Measurements from ENCODE around the gene MAG. TPM values are rescaled to one million over a fixed set of nuclear protein-coding genes. Genes with fewer than 3 reads are reported as not detected.

Gene MAG
- total and polyA plus RNA-seq, 10 of the 15 experiments (the other 5 are each of a cell fraction or from before 2014, with no cell fraction given) = 0.03 to 0.82 (median 0.17) TPM; not detected in 2

- TF ChIP-seq BHLHE40 (IDR thresholded peaks at IDR 0.05; ENCODE audit: borderline replicate concordance in 1 of 2, low read depth in 2 of 2, low read length in 1 of 2) (peak; percentile 13 to 82; a peak in 2 of 4 replicates), SMAD1 (IDR thresholded peaks at IDR 0.05; ENCODE audit: low read depth, partially characterized antibody) (peak; percentile 28), KDM1A (IDR thresholded peaks at IDR 0.05; ENCODE audit: borderline replicate concordance) (no peak), ATF2 (IDR thresholded peaks at IDR 0.05; ENCODE audit: low read length) (no peak), MTA2 (IDR thresholded peaks at IDR 0.05; ENCODE audit: low read depth) (no peak), POLR2AphosphoS2 (IDR thresholded peaks at IDR 0.05; ENCODE audit: low read depth, low read length) (peak; percentile 84; the same call in 1 of the 2 replicates), HDAC6 (IDR thresholded peaks at IDR 0.05; ENCODE audit: unreplicated experiment) (no peak), NRF1 (conservative IDR thresholded peaks at IDR 0.05; ENCODE audit: low read depth, low read length) (peak; percentile 64), BCL11A (IDR thresholded peaks at IDR 0.05; ENCODE audit: low read depth, low read length) (no peak), NBN (IDR thresholded peaks at IDR 0.05) (no peak), MXI1 (IDR thresholded peaks at IDR 0.05; ENCODE audit: low read depth, low read length) (0 out of 2 replicates have a peak, but pooled peaks have one; percentile 26), ZZZ3 (IDR thresholded peaks at IDR 0.05; ENCODE audit: control insufficient read depth, insufficient read length, low read depth) (no peak), PML (IDR thresholded peaks at IDR 0.05; ENCODE audit: low read length) (0 out of 2 replicates have a peak, but pooled peaks have one; percentile 69), NFIC (IDR thresholded peaks at IDR 0.05; ENCODE audit: low read depth, low read length) (0 out of 2 replicates have a peak, but pooled peaks have one; percentile 56), EGR1 (IDR thresholded peaks at IDR 0.05; ENCODE audit: borderline replicate concordance in 1 of 2, low read depth in 2 of 2, low read length in 2 of 2) (peak in 1 of 2 experiments; percentile 28; a peak in 1 of 3 replicates)
- TF ChIP-seq, protein P1, sequence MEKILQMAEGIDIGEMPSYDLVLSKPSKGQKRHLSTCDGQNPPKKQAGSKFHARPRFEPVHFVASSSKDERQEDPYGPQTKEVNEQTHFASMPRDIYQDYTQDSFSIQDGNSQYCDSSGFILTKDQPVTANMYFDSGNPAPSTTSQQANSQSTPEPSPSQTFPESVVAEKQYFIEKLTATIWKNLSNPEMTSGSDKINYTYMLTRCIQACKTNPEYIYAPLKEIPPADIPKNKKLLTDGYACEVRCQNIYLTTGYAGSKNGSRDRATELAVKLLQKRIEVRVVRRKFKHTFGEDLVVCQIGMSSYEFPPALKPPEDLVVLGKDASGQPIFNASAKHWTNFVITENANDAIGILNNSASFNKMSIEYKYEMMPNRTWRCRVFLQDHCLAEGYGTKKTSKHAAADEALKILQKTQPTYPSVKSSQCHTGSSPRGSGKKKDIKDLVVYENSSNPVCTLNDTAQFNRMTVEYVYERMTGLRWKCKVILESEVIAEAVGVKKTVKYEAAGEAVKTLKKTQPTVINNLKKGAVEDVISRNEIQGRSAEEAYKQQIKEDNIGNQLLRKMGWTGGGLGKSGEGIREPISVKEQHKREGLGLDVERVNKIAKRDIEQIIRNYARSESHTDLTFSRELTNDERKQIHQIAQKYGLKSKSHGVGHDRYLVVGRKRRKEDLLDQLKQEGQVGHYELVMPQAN (conservative IDR thresholded peaks at IDR 0.05) = 0 out of 2 replicates have a peak, but pooled peaks have one; percentile 28
Measured at GRCh38 chr19:35267818-35268535, 24.0 kb upstream of the MAG start (continued).

All from GM12878 (cell line).